Neural progenitor cell (in vitro differentiated cells): Measurements from ENCODE around the gene GPRIN2. TPM values are rescaled to one million over a fixed set of nuclear protein-coding genes. Genes with fewer than 3 reads are reported as not detected.
A peak's percentile ranks its signal among the peaks of the same experiment; 100 is the strongest.

Source experiments
- DNase-seq: peaks from one replicate; pipeline ENCODE4 v3.0.0-alpha.2; 2016; ENCODE audit warnings: low spot score
- H2AFZ ChIP-seq: fragments of 200-600 bp; sonication (generic); replicated peaks from 2 replicates; pipeline ENCODE4 v1.6.1; 2016; ENCODE audit warnings: antibody characterized with exemption
- H3F3A ChIP-seq: fragments of 200-600 bp; sonication (generic); 2 replicates; pipeline ENCODE4 v1.6.1; 2016; ENCODE audit warnings: antibody characterized with exemption, low read depth
- H3K27ac ChIP-seq: fragments of 200-600 bp; sonication (generic); 2 replicates; pipeline ENCODE4 v1.5.1; 2016; ENCODE audit warnings: mild to moderate bottlenecking
- H3K27me3 ChIP-seq: fragments of 200-600 bp; sonication (generic); 2 replicates; pipeline ENCODE4 v1.6.1; 2016; ENCODE audit warnings: mild to moderate bottlenecking, moderate library complexity
- H3K36me3 ChIP-seq: fragments of 200-600 bp; sonication (generic); 2 replicates; pipeline ENCODE4 v1.5.1; 2016
- H3K4me1 ChIP-seq: fragments of 200-600 bp; sonication (generic); 2 replicates; pipeline ENCODE4 v1.6.1; 2016; ENCODE audit warnings: mixed run types
- H3K4me2 ChIP-seq: fragments of 200-600 bp; sonication (generic); 2 replicates; pipeline ENCODE4 v1.6.1; 2016
- H3K4me3 ChIP-seq: fragments of 200-600 bp; sonication (generic); 2 replicates; pipeline ENCODE4 v1.5.1; 2016
- H3K79me2 ChIP-seq: fragments of 200-600 bp; sonication (generic); 2 replicates; pipeline ENCODE4 v1.6.1; 2016; ENCODE audit warnings: low read depth
- H3K9ac ChIP-seq: fragments of 200-600 bp; sonication (generic); 2 replicates; pipeline ENCODE4 v1.6.1; 2016
- H3K9me3 ChIP-seq: fragments of 200-600 bp; sonication (generic); 2 replicates; pipeline ENCODE4 v1.5.1; 2016; ENCODE audit warnings: low read depth
- H4K20me1 ChIP-seq: fragments of 200-600 bp; sonication (generic); 2 replicates; pipeline ENCODE4 v1.6.1; 2016; ENCODE audit warnings: low read depth
- H3K27ac Mint-ChIP-seq: 3 replicates; pipeline ENCODE4 v1.8.0; 2021; ENCODE audit warnings: mixed read lengths
- H3K27me3 Mint-ChIP-seq: 2 replicates; pipeline ENCODE4 v1.8.0; 2022; ENCODE audit warnings: low read depth, mild to moderate bottlenecking, inconsistent platforms, moderate library complexity, mixed read lengths; ENCODE audit not compliant: insufficient read depth
- H3K36me3 Mint-ChIP-seq: 3 replicates; pipeline ENCODE4 v1.8.0; 2021; ENCODE audit warnings: mixed read lengths
- H3K4me1 Mint-ChIP-seq: 3 replicates; pipeline ENCODE4 v1.8.0; 2021; ENCODE audit warnings: mixed read lengths
- H3K4me3 Mint-ChIP-seq: 3 replicates; pipeline ENCODE4 v1.8.0; 2021; ENCODE audit warnings: mild to moderate bottlenecking, moderate library complexity, mixed read lengths
- H3K9me3 Mint-ChIP-seq: 3 replicates; pipeline ENCODE4 v1.8.0; 2020; ENCODE audit warnings: mixed read lengths
- CTCF ChIP-seq: fragments of 200-600 bp; sonication (generic); IDR thresholded peaks from 2 replicates; pipeline ENCODE4 v1.5.1; 2017; ENCODE audit warnings: antibody characterized with exemption, mild to moderate bottlenecking
- EZH2 ChIP-seq: fragments of 200-600 bp; sonication (generic); IDR thresholded peaks from 2 replicates; pipeline ENCODE4 v1.6.1; 2017; ENCODE audit warnings: antibody characterized with exemption, mild to moderate bottlenecking, moderate library complexity
- EZH2phosphoT487 ChIP-seq: fragments of 200-600 bp; sonication (generic); IDR thresholded peaks from 2 replicates; pipeline ENCODE4 v1.6.1; 2017; ENCODE audit warnings: antibody characterized with exemption
- total RNA-seq: library from RNA; depleted of rRNA; stranded (reverse); fragments of >200 nt; gene quantifications from 2 replicates; pipeline ENCODE4 v1.2.3, GENCODE V29; 2015; ENCODE audit warnings: low replicate concordance

Gene GPRIN2
- total RNA-seq, 1 donor from 2014 or later = 6.9 TPM

GRCh38 chr10:46543466-46544377 is 12.7 kb downstream of the GPRIN2 start:
- no peak overlapping the region for H3K27ac Mint-ChIP-seq
- Histone ChIP-seq H3F3A (peaks cover 9% of the 10 kb centered on the region), H3K4me2 (peak overlapping the region; percentile 15), H3K79me2 (no peaks in the 10 kb centered on the region), H3K4me3 (no peak overlapping the region), H3K27ac (no peak overlapping the region), H3K9ac (no peak overlapping the region), H2AFZ (no peak overlapping the region), H3K4me1 (peaks cover 22% of the 10 kb centered on the region), H3K36me3 (no peaks in the 10 kb centered on the region), H3K9me3 (no peaks in the 10 kb centered on the region), H4K20me1 (no peaks in the 10 kb centered on the region), H3K27me3 (no peaks in the 10 kb centered on the region)
- H3K36me3 Mint-ChIP-seq = no peaks in the 10 kb centered on the region
- H3K27me3 Mint-ChIP-seq = peaks cover 25% of the 10 kb centered on the region
- H3K9me3 Mint-ChIP-seq = no peaks in the 10 kb centered on the region
- no peak overlapping the region for H3K4me3 Mint-ChIP-seq
- TF ChIP-seq CTCF = no peak
- no peak for TF ChIP-seq EZH2phosphoT487
- no peak for TF ChIP-seq EZH2
- H3K4me1 Mint-ChIP-seq = peaks cover 14% of the 10 kb centered on the region
- no peak for DNase-seq

GRCh38 chr10:46542567-46543465 is 13.6 kb downstream of the GPRIN2 start:
- Mint-ChIP-seq H3K9me3 (no peaks in the 10 kb centered on the region), H3K4me3 (peak overlapping the region; percentile 49), H3K27ac (peak overlapping the region; percentile 27), H3K36me3 (no peaks in the 10 kb centered on the region), H3K27me3 (peaks cover 25% of the 10 kb centered on the region), H3K4me1 (peaks cover 14% of the 10 kb centered on the region)
- no peaks in the 10 kb centered on the region for H3K9me3 ChIP-seq
- H3F3A ChIP-seq = peaks cover 9% of the 10 kb centered on the region
- no peaks in the 10 kb centered on the region for H3K27me3 ChIP-seq
- H3K36me3 ChIP-seq = no peaks in the 10 kb centered on the region
- TF ChIP-seq EZH2phosphoT487 (no peak), EZH2 (no peak), CTCF (no peak)
- no peak overlapping the region for H3K27ac ChIP-seq
- peak overlapping the region; percentile 73 for H3K4me2 ChIP-seq
- H3K9ac ChIP-seq = no peak overlapping the region
- no peak overlapping the region for H3K4me3 ChIP-seq
- H4K20me1 ChIP-seq = no peaks in the 10 kb centered on the region
- H2AFZ ChIP-seq = no peak overlapping the region
- peak; percentile 54 for DNase-seq
- no peaks in the 10 kb centered on the region for H3K79me2 ChIP-seq
- H3K4me1 ChIP-seq = peaks cover 22% of the 10 kb centered on the region

GRCh38 chr10:46541735-46542566 is 14.5 kb downstream of the GPRIN2 start:
- Histone ChIP-seq H3F3A (peaks cover 9% of the 10 kb centered on the region), H3K27ac (no peak overlapping the region), H3K79me2 (no peaks in the 10 kb centered on the region), H3K4me3 (peak overlapping the region; percentile 63), H3K27me3 (no peaks in the 10 kb centered on the region), H3K36me3 (no peaks in the 10 kb centered on the region), H2AFZ (no peak overlapping the region), H3K9ac (no peak overlapping the region), H4K20me1 (no peaks in the 10 kb centered on the region), H3K4me1 (peaks cover 22% of the 10 kb centered on the region), H3K9me3 (no peaks in the 10 kb centered on the region), H3K4me2 (peak overlapping the region; percentile 73)
- H3K27me3 Mint-ChIP-seq = peaks cover 25% of the 10 kb centered on the region
- H3K4me3 Mint-ChIP-seq = peak overlapping the region; percentile 64
- H3K9me3 Mint-ChIP-seq = no peaks in the 10 kb centered on the region
- peak overlapping the region; percentile 27 for H3K27ac Mint-ChIP-seq
- H3K4me1 Mint-ChIP-seq = peaks cover 19% of the 10 kb centered on the region
- DNase-seq = no peak
- H3K36me3 Mint-ChIP-seq = no peaks in the 10 kb centered on the region
- no peak for TF ChIP-seq CTCF
- TF ChIP-seq EZH2phosphoT487 = no peak
- no peak for TF ChIP-seq EZH2
